Hematopoietic multipotent progenitor cell treated with erythropoietin and hydrocortisone succinate and interleukin-3 and kit ligand, for 17 days (in vitro differentiated cells): Measurements from ENCODE around the gene IL17RE.
A peak's percentile ranks its signal among the peaks of the same experiment; 100 is the strongest.
"Not testable (repeated sequence)": the region's sequence is repeated elsewhere in the genome, so short reads cannot be mapped to it uniquely, and the experiment has no call there.

Source experiments
- DNase-seq: peaks from one replicate; pipeline ENCODE4 v3.0.0-alpha.2; 2015; ENCODE audit warnings: low spot score

Gene IL17RE

DNA sequence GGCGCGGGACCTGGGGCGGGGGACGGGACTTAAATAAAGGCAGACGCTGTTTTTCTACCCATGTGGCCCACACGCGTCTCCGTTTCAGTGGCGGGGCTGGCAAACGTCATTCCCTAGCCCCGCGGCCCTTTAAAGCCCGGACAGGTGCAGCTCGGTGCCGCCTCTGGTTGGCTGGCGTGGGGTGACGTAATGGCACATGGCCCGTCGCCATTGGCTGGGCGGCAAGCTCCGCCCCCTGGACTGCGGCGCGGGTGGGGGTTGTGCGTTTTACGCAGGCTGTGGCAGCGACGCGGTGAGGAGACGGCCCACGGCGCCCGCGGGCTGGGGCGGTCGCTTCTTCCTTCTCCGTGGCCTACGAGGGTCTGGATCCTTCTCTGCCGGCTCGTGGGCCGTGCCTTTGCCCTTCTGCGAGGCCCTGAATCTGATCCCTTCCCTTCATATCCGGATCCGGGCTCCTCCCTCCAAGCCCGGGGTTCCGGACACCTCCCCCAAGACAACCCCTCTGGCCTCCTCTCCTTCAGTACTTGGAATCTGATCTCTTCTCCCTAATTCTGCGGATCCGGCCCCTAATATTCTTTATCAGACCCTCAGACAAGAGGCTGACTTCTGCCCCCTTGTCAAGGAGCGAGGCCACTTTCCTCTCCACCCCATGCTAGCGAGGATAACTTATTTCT lies 31.1 kb downstream of the IL17RE start, which contains the start of gene CRELD1:
CRELD1 (plus strand) TSS at position 274 of the 674 bp plus-strand sequence. CDS start 605 bp downstream, outside the sequence.
- peak; percentile 96 for DNase-seq

DNA sequence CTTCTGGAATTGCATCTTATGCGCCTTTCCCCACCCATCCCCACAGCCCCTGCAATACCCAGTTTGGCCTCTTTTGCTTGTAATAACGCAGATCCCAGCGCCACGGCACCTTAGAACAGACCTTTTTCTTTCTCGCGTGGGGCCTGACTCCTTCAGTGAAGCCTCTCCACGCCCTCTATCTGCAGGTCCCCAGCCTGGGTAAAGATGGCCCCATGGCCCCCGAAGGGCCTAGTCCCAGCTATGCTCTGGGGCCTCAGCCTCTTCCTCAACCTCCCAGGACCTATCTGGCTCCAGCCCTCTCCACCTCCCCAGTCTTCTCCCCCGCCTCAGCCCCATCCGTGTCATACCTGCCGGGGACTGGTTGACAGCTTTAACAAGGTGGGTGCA lies 31.6 kb downstream of the IL17RE start:
- no peak for DNase-seq

DNA sequence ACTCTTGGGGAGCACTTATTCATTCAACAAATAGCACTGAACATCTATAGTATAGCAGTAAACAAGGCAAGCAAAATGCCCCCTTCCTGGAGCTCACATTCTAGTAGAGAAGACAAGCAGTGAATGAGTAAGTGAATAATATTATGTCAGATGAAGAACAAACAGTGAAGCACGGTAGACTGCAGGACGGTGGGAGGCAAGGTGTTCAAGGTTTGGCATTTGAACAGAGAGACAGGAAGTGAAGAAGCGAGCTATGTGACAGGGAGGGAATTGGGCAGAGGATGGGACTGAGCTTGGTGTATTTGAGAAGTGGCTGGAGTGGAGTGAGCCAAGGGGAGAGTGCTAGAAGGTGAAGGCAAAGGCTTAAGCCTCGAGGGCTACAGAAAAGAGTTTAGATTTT lies 32.3 kb downstream of the IL17RE start:
- DNase-seq: no peak

DNA sequence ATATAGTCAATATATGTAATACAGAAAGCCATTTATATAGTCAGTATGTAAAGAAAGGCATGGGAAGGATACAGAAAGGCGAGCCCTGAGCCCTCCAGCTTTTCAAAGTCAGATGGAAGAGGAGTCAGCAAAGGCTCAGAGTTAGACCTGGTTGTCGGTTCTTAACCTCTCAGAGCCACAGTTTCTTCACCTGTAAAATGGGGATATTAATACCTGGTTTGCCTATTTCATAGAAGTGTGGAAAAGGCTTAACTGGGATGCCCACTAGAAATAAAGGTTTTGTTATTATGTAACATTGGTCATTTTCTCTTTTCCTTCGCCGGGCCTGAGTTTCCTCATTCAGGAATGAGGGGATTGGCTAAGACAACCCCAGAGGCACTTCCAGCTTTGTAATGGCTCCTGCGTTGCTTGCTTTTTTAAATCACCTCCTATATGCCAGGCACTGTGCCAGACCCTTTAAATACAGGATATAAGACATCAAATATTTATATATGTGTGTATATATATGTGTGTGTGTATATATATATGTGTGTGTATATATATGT lies 33.4 kb downstream of the IL17RE start:
- no peak for DNase-seq

DNA sequence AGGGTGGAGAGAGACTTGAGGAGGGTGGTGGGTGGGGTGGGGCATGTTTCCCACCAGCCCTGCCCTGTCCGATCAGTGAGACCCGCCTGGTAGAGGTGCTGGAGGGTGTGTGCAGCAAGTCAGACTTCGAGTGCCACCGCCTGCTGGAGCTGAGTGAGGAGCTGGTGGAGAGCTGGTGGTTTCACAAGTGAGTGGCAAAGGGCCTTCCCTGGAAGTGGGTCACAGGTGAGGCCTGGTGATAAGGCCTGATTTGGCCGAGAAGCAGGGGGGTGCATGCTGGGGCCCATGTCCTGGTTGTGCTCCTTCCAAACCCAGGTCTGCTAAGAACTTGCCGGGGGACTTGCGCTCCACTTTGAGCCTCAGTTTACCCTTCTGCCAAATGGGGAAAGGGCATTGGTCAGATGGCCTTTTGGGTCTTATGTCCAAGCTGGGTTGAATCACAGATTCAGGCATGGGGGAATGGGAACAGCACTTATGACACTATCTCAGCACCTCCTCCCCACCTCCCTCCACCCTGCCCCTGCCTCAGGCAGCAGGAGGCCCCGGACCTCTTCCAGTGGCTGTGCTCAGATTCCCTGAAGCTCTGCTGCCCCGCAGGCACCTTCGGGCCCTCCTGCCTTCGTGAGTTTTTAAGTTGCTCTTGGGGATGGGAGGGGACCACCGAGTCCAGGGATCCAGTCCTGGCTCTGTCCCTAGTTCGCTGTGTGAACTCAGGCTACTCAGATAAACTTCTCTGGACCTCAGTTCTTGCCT lies 35.0 kb downstream of the IL17RE start:
- DNase-seq: no peak

DNA sequence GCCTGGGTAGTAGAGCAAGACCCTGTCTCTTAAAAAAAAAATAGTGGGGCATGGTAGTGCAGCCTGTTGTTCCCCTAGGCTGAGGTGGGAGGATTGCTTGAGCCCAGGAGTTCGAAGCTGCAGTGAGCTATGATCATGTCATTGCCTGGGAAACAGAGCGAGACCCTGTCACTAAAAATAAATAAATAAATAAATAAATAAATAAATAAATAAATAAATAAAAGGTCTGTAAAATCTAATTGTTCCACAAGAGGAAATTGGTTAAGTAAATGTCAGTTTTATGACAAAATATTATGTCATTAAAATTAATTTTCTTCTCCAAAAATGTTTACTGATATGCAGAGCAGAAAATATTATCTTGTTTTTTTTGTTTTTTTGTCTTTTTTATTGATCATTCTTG lies 36.3 kb downstream of the IL17RE start:
- no peak for DNase-seq

DNA sequence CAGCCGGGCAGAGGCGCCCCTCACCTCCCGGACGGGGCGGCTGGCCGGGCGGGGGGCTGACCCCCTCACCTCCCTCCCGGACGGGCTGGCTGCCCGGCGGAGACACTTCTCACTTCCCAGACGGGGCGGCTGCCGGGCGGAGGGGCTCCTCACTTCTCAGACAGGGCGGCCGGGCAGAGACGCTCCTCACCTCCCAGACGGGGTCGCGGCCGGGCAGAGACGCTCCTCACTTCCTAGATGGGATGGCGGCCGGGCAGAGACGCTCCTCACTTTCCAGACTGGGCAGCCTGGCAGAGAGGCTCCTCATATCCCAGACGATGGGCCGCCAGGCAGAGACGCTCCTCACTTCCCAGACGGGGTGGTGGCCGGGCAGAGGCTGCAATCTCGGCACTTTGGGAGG lies 37.3 kb downstream of the IL17RE start:
- DNase-seq: not testable (repeated sequence)

DNA sequence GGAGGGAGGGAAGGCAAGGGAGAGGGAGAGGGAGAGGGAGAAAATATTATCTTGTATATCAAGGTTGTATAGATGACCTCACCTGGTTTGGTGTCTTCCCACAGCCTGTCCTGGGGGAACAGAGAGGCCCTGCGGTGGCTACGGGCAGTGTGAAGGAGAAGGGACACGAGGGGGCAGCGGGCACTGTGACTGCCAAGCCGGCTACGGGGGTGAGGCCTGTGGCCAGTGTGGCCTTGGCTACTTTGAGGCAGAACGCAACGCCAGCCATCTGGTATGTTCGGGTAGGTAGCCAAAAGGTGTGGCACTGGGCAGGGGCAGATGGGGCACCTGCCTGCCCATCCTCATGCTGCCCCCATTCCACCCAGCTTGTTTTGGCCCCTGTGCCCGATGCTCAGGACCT lies 38.1 kb downstream of the IL17RE start:
- no peak for DNase-seq

DNA sequence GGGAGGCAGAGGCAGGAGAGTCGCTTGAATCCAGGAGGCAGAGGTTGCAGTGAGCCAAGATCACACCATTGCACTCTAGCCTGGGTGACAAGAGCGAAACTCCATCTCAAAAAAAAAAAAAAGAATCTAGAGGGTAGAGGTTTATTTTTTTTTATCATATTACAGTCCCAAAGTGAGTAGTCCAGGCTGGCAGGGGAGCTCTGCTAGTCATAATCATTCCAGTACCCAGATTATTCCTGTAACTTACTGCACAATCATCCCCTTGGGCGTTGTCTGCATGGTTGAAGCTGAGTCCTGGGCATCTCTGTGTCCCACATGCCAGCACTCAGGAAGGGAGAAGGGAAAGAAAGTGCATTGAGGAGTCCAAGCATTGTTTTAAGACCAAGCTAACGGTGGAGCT lies 39.5 kb downstream of the IL17RE start:
- DNase-seq: no peak

DNA sequence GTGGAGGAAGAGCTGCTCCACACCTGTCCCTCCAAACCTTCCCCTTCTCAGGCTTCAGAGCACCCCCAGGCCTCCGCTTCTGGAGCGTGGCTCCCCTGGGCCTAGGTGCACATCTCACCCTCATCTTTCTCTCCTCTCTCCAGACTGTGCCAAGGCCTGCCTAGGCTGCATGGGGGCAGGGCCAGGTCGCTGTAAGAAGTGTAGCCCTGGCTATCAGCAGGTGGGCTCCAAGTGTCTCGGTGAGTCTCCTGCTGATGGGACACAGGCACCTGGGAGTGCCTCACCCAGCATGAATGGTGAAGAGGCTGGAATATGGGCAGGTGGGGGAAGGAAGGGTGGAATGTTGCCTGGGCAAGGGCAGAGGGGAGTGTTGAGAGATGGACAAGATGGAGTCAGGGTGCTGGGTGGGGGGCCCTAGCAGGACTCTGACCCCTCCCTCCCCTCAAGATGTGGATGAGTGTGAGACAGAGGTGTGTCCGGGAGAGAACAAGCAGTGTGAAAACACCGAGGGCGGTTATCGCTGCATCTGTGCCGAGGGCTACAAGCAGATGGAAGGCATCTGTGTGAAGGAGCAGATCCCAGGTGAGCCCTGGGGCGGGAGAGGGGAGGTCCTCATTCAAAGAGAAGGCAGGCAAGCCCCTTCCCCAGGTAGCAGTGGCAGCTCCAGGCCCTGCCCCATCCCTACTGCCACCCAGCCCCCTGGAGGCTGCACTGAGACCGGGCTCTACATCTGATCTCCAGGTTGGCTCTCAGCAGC lies 40.5 kb downstream of the IL17RE start:
- DNase-seq: no peak

DNA sequence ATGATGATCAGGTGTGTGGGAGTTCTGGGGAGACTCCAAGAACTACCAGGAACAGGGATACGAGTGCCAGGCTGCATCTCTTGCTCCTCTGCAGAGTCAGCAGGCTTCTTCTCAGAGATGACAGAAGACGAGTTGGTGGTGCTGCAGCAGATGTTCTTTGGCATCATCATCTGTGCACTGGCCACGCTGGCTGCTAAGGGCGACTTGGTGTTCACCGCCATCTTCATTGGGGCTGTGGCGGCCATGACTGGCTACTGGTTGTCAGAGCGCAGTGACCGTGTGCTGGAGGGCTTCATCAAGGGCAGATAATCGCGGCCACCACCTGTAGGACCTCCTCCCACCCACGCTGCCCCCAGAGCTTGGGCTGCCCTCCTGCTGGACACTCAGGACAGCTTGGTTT lies 41.6 kb downstream of the IL17RE start:
- DNase-seq: no peak

DNA sequence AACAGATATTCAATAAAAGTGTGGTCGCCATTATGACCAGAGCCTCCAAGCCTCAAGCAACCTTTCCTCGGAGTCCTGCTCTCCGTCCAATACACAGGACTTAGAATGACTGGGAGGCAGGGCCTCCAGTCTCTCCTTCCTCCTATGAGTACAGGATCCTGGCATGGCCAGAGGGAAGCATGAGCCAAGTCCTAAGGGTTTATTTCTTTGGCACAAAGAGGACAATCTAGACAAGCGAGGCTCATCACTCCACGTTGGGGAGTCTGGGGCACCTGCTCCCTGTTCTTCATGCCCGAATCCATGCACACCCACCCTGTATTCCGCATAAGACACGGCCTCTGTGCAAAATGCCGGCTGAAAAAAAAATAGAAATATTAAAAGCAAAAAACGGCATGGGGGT lies 42.7 kb downstream of the IL17RE start:
- no peak for DNase-seq

DNA sequence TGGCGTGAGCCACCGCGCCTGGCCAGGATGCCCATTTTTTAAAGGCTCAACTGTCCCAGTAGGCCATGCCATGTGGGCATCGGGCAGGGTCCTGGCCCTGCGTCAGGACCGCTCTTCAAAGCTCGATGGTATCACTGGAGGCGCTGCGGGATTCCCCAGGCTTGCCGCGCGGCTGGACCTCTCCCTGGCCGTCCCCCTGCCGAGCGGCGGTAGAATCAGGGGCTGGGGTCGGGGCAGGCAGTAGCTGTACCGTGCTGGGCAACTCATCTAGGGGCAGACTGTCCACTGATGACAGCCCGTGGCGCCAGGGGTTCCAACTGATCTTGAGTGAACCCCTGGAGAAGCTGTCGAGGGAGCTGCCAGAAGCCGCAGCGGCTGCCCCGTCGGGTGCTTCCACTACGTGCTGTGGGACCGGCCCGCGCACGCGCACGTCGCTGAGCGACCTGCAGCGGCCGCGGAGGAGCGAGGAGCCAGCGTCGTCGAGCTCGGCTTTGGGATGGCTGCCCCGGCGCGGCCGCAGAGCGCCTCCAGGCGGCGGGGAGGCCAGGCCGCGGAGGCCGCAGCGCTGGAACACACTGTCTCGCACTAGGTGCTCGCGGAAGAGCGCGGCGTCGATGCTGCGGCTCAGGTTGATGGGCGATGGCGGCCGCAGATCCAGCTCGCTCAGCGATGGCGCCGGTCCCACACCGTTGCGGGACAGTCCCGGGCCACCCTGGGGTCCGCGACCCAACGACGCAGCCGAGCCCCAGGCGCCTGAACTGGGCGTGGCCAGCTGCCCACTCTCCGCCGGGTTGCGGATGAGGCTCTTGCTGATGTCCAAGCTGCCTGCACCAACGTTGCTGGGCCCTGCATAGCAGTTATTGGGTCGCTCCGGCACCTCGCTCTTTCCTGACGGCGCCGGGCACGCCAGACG lies 43.7 kb downstream of the IL17RE start:
- DNase-seq: peak; percentile 69

DNA sequence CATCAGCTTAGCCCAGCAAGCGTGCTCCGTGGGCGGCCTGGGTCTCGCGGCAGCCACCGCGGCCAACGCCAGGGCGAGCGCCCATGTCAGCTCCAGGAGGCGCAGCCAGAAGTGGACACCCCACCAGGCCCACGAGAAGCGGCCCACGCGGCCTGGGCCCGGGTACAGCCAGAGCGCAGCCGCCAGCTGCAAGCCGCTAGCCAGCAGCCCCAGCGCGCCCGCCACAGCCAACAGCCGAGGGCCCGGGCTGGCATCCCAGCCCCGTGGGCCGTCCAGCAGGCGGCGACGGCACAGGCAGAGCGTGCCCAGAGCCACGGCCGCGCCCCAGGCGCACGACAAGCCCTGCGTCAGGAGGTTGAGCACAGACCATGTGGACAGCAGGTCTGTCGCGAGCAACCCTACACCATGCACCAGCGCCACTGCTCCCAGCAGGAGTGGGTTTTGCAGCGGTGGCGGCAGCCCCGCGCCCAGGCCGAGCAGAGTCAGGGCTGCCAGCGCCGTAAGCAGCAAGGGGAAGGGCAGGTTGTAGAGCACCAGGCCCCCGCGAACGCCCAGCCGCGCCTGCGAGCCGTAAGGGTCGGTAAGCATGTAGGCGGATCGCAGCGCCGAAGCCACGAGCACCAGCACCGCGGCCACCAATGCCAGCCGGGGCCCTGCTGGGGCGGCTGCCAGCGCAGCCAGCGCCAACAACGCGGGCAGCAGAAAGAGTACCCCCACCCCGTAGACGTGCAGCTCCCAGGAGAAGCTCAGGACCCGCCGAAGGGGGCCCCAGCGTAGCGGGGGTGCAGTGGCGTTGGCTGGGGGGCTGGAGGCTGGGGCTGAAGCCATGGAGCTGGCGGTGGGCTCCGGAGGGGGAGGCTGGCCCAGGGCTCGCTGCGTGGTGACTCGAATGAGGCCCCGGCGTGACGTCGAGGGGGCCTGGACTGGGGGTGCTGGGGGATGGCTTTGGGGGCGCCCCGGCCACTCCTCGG lies 44.7 kb downstream of the IL17RE start:
- DNase-seq: no peak

DNA sequence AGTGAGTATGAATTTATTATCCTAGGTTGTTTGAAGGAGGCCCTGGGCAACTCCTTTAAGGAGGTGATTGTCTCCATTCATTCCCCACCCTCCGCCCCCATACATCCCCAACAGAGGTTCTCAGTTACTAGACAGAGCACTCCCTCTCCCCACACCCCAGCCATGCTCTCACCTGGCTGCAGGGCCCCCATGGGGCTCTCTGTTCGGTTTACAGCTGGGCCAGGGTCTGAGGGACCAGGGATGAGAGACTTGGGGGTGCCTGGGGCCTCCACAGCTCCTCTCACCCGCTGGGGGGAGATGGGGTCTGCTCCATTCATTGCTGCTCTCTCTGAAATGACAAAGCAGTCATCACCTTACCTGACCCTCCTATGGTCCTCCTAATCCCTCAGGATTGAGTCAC lies 45.9 kb downstream of the IL17RE start:
- no peak for DNase-seq

DNA sequence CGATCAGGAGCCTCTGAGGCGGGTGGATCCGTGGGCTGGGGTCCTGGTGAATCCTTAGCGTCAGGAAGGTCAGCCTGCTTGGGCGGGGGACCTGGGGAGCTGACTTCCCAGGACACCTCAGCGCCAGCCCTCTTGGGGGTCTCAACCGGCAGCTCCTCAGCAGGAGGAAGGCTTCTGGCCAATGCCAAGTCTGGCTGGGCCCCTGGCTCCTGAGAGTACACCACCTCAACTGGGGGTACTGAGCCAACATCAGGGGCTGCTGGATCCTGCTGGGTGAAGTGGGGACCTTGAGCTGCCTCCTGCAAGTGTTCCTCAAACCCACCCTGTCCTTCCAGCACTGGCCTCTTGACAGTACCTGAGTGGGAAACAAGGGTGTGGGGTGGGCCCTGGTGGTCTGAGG lies 46.5 kb downstream of the IL17RE start:
- no peak for DNase-seq

DNA sequence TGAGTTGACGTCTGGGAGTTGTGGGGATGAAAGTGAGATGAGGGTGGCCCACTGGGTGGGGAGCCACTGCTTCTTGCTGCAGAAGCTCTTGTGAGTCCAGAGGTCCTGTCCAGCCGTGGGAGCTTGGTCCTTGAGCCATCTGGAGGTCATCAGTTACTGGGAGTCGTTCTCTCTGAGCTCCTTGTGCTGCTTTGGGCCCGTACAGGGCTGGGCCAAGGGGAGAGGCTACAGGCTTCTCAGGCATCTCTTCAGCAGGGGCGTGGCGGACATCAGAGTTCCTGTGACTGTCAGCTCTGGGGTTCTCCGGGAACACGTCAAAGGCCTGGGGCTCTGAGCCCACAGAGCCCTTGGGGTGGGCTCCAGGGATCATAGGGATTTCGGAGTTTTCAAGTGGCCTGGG lies 47.0 kb downstream of the IL17RE start:
- no peak for DNase-seq

DNA sequence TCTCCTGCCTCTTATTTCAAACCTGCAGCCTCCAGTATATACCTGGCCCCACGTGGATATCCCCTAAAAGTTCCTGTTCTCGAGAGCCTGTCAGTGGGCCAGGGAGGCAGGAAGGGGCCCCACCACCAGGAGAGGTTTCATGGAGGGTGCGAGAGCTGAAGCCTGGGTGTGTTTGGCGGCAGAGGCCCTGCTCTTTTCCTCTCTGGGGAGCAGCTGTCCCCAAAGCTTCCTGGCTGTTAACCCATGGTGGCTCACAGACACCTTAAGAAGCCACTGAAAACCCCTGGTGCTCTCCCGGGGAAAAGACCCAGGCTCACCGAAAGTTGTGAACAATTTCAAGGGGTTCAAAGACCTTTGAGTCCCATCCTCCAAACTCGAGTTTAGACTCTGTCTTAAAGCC lies 48.5 kb downstream of the IL17RE start:
- DNase-seq: no peak

DNA sequence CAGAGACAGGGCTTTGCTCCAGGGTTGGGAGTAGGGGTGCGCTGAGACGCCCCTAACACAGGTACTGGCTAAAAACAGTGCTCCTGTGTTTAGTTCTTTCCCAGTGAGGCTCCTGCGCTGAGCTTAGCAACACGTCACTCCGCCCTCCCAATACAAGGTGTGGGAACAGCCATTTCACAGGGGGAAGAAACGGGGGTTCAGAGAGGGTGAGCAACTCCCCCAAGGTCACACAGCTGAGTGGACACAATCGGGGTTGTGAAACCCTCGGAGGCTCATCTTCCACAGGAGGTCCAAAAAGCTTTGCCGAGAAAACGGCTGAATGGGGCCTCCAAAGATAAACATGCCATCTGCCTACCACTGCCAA lies 48.9 kb downstream of the IL17RE start:
- DNase-seq: no peak

DNA sequence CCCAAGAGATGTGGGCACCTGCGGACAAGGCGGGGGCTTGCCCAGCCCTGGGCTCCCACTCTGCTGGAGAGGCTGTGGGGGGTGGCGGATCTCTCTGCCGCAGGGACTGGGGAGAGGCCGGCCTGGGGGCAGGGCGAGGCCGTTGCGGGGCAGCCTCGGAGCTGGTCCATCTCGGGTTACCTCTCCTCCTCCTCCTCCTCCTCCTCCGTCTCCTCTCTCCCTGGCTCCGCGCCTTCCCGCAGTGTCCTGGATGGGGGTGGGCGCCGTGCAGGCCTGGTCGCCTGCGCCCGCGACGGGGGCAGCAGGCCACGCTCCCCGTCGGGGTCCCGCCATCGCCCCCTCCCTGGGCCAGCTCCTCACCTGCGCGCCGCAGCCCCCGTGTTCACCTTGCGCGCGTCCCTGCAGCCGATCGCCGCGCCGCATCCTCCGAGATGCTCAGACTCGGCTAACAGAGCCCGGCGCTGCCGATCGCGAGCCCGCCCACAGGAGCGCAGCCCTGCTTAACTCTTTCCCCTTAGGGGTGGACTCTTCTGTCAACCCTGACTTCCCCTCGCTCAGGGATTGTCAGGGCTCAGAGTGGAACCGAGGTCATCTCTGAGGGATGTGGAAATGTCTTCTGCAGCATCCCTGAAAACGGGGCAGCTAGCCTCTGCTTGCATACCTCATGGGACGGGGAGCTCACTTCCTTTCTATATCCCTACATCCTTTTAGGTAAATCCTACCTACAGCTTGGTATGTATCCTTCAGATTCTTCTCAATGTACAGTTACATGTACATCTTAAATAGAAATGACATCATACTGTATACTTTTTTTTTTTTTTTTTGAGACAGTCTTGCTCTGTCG lies 49.5 kb downstream of the IL17RE start, which contains the start of gene PRRT3:
PRRT3 (minus strand) TSS at position 447 of the 844 bp plus-strand sequence. CDS start 2,293 bp downstream, outside the sequence.
- DNase-seq: no peak
